NCI-H526 treated with DMSO at 0.1 percent for 48 hours (cell line): ENCODE measurements around the gene FAM171A2.

Source experiments
- DNase-seq: peaks from one replicate; lab custom pipeline; 2025; lab: John Stamatoyannopoulos, UW

The FAM171A2 gene

GRCh38 chr17:44321246-44322120 is 42.2 kb downstream of the FAM171A2 start:
- DNase-seq = no peak

GRCh38 chr17:44320066-44320465 is 43.6 kb downstream of the FAM171A2 start:
- DNase-seq = no peak

- DNase-seq = no peak
Observed at GRCh38 chr17:44318077-44318892, 45.4 kb downstream of the FAM171A2 start.

GRCh38 chr17:44317545-44317944 is 46.1 kb downstream of the FAM171A2 start:
- no peak for DNase-seq

GRCh38 chr17:44315760-44316731 is 47.6 kb downstream of the FAM171A2 start:
- DNase-seq = no peak

- peak; percentile 60 for DNase-seq
Observed at GRCh38 chr17:44314869-44315661, 48.6 kb downstream of the FAM171A2 start.

GRCh38 chr17:44314524-44314868 is 49.2 kb downstream of the FAM171A2 start:
- DNase-seq = no peak

- DNase-seq = no peak
Observed at GRCh38 chr17:44314031-44314430, 49.6 kb downstream of the FAM171A2 start.

GRCh38 chr17:44312396-44313104 is 51.1 kb downstream of the FAM171A2 start:
- DNase-seq = no peak

GRCh38 chr17:44311562-44312181 is 52.0 kb downstream of the FAM171A2 start:
- DNase-seq = no peak

GRCh38 chr17:44310609-44311376 is 52.9 kb downstream of the FAM171A2 start:
- DNase-seq = no peak

GRCh38 chr17:44310188-44310587 is 53.5 kb downstream of the FAM171A2 start:
- DNase-seq = no peak

GRCh38 chr17:44309472-44309871 is 54.2 kb downstream of the FAM171A2 start:
- no peak for DNase-seq

GRCh38 chr17:44308865-44309264 is 54.8 kb downstream of the FAM171A2 start:
- DNase-seq = no peak

GRCh38 chr17:44308320-44308818 is 55.3 kb downstream of the FAM171A2 start, which contains the start of gene RUNDC3A:
Gene RUNDC3A, plus strand, starts transcription at chr17:44308601. Its CDS starts 232 bp downstream, at chr17:44308833.
- DNase-seq = peak; percentile 74

GRCh38 chr17:44307387-44308186 is 56.1 kb downstream of the FAM171A2 start:
- peak; percentile 64 for DNase-seq

- no peak for DNase-seq
Observed at GRCh38 chr17:44304651-44305050, 59.0 kb downstream of the FAM171A2 start.
